ENCODE results near the gene ZMYM1.
"Not testable (repeated sequence)": the region's sequence is repeated elsewhere in the genome, so short reads cannot be mapped to it uniquely, and the experiment has no call there.

Gene ZMYM1

DNA sequence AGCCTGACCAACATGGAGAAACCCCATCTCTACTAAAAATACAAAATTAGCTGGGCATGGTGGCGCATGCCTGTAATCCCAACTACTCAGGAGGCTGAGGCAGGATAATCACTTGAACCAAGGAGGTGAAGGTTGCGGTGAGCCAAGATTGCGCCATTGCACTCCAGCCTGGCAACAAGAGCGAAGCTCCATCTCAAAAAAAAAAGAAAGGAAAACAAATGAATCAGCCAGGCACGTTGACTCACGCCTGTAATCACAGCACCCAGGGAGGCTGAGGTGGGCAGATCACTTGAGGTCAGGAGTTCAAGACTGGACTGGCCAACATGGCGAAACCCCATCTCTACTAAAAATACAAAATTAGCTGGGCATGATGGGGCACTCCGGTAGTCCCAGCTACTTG, 2.8 kb upstream of the ZMYM1 start:
- DNase-seq = not testable (repeated sequence)

DNA sequence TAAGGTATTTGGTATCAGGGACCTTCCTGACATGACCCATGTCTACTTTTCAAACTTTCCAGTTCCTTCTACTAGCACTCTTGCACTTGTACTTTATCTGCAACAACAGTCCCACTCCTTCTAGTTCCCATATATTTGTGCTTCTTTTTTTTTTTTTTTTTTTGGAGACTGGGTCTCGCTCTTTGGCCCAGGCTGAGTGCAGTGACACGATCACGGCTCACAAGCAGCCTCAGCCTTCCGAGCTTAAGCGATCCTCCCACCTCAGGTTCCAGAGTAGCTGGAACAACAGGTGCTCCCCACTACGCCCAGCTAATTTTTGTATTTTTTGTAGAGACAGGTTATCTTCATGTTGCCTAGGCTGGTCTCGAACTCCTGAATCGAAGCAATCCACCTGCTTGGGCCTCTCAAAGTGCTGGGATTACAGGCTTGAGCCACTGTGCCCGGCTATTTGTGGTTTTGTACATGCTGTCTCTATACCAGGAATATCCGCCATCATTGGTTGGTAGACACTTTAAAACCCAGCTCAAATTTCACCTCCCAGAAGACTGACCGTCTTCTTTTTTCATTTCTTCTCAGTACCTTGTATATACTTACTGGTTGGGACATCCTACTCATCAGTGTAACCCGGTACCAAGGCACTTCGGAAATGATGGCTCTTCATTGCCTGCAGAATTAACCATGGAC, 1.1 kb downstream of the ZMYM1 start:
- DNase-seq = no peak

DNA sequence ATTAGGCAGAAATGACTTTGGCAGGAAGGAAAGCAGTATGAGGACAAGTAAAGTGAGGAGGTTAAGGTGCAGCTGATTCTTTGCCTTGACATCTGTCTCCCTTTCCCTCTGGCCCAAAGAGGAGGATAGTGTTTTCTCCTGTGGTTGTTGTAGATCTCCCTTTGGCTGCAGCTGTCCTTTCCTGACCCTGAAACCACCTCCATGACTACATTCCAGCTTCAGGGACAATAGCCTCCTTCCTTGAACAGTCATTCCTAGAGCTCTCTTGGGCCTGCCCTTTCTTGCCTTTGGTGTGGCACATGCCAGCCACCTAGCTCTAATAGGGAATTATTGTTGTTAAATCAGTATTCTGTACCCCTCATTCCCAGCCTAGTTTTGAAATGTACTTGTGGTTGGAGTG, 6.2 kb downstream of the ZMYM1 start:
- DNase-seq = no peak

DNA sequence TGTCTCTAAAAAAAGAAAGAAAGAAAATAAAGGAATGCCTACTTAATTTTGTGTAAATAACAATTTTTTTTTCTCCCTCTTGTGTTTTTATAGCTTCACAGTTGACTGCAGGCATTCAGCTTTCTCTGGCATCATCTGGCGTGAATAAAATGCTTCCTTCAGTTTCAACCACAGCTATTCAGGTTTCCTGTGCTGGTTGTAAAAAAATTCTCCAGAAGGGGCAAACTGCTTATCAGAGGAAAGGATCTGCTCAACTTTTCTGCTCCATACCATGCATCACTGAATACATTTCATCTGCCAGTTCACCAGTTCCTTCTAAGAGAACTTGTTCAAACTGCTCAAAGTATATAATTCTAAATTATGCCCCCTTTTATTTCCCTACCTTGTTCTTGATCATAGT, 18.0 kb downstream of the ZMYM1 start:
- DNase-seq = no peak

DNA sequence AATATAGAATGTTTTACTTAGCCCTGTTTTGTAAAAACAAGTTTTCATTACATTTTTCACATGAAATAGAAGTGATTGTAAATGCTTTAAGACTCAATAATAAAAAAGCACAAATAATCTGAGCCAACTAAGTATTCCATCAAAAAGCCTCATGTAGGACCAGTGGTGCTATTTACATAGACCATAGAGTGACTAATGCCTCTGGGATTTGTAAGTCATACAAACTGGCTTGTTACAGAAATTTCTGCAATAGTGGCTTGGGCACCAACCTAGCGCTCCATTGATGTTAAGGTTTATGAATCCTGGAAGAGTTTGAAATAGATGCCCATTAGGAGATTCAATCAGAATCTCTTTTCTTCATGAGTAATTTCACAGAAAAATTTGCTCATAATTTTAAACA, 31.9 kb downstream of the ZMYM1 start:
- DNase-seq = no peak

DNA sequence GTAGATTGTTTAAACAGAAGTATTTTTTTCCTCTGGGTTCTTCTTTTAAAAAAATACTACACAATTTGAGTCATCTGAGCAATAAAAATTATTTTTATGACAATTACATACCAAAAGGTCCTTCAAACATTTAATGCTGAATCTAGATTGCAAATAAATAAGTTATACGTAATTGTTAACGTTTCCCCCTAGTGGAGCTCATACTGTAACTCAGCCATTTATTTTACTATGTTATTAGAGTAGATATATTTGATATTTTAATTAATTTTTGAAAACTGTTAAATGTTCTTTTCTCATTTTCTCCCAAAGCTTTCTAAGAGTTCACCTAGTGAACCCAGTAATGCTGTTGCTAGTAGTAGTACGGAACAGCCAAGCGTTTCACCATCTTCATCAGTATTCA, 33.5 kb downstream of the ZMYM1 start:
- DNase-seq = no peak

DNA sequence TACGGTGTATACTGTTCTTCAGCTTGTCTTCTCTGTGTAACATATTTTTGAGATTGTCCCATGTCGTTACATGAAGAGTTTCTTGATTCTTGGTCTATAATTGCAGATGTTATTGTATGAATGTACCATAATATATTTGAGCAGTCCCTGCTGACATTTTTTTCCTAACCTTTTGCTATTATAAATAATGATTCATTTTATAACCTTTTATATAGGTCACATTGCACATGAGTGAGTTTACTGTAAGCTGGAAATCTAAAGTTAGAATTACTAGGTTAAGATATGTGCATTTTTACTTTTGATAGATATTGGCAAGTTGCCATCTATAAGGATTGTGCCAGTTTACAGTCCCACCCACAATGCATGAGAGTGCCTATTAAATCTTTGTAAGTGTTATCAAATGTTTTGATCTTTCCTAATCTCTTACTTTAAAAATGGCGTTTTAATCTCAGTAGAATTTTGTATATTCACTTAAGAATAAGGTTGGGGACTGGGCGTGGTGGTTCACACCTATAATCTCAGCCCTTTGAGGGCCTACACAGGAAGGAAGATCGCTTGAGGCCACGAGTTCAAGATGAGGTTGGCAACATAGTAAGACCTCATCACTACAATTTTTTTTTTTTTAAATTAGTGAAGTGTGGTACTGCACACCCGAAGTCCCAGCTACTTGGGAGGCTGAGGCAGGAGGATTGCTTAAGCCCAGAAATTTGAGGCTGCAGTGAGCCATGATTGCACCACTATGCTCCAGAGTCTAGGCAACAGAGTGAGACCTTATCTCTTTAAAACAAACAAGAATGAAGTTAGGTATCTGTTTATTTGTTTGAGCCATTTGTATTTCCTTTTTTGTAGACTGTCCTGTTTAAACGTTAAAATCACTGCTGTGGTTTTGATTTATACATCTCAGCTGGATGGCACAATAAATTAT, 36.5 kb downstream of the ZMYM1 start:
- DNase-seq = no peak

DNA sequence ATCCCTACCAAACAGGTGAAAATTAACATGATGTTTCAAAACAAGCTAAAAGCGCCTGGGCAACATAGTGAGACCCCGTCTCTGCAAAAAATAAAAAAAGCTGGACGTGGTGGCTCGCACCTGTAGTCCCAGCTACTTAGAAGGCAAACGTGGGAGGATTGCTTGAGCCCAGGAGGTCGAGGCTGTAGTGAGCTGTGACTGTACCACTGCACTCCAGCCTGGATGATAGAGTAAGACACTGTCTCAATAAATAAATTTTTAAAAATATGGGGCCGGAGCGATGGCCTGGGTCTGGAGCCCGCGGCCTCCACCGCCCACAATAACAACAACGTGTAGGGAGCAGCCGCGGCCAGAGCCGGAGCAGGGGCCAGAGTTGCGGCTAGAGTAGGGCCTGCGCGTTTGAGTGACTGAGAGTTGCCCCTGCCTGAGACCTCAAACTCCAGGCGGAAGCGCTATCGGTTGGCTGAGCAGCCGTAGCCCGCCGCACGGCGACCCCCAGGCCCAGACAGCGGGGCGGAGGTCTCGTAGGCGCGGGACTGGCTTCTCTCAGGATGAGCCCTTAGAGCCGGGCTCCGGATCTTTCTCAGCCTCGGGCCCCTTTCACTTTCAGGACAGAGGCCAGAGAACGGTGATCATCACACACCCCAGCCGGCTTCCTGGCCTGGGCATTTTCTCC, 41.4 kb downstream of the ZMYM1 start:
- DNase-seq = no peak

DNA sequence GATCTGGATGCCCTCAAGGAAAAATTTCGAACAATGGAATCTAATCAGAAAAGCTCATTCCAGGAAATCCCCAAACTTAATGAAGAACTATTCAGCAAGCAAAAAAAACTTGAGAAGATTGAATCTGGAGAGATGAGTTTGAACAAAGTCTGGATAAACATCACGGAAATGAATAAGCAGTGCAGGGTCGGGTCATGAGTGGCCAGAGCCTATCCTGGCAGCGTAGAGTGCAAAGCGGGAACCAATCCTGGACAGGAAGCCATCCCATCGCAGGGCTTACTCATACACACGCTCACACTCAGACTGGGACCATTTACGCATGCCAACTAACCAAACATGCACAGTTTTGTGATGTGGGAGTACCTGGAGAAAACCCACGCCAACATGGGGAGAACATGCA, 43.1 kb downstream of the ZMYM1 start:
- DNase-seq = no peak

DNA sequence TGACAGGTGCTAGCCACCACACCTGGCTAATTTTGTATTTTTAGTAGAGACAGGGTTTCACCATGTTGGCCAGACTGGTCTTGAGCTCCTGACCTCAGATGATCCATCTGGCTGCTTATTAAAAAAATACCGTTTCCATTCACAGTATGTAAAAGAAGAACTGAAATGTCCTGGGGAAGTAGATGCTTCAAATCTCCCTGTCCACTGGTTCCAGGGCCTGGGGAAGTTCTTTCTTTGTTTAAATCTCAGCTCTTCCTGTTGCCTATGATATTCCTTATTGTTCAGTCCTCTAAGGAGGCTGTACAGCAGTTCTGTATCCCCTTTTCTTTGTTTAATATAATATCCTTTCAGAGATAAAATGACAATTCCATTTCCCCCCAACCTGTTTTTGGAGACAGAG, 47.4 kb downstream of the ZMYM1 start:
- no peak for DNase-seq

DNA sequence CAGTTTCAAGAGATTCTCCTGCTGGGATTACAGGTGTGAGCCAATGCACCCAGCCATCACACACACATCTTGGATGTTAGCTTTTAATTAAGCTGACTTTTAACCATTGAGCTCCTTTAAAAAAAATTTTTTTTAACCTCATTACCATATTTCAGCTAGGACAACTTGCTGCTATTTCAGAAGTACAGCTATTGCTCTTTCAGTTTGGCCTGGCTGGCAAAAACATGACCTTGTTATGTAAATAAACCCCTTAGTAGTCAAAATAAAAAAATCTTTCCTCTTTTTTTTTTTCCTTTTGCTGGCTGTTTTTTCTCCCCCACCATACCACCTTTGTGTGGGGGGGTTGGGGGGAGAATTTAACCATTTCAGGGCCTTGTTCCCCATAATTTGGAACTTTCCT, 49.9 kb downstream of the ZMYM1 start:
- DNase-seq = no peak

DNA sequence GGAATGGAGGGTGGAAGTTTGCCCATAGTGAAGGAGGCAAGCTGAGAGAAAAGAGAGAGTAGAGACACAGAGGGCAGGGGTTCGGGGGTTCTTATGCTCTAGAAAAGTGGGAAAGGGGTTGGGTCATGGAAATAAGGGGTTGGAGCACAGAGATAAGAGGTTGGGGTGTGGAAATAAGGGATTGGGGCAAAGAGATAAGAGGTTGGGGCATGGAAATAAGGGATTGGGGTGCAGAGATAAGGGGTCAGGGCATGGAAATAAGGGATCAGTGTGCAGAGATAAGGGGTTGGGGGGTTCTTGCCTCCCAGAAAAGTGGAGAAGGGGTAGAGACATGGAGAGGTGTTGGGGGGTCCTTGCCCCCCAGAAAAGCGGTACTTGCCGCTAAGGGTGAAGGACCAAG, 57.6 kb downstream of the ZMYM1 start:
- no peak for DNase-seq

DNA sequence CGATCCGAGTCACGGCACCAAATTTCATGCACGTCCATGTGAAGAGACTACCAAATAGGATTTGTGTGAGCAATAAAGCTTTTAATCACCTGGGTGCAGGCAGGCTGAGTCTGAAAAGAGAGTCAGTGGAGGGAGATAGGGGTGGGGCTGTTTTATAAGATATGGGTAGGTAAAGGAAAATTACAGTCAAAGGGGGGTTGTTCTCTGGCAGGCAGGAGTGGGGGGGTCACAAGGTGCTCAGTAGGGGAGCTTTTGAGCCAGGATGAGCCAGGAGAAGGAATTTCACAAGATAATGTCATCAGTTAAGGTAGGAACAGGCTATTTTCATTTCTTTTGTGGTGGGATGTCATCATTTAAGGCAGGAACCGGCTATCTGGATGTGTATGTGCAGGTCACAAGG, 58.4 kb downstream of the ZMYM1 start:
- not testable (repeated sequence) for DNase-seq

DNA sequence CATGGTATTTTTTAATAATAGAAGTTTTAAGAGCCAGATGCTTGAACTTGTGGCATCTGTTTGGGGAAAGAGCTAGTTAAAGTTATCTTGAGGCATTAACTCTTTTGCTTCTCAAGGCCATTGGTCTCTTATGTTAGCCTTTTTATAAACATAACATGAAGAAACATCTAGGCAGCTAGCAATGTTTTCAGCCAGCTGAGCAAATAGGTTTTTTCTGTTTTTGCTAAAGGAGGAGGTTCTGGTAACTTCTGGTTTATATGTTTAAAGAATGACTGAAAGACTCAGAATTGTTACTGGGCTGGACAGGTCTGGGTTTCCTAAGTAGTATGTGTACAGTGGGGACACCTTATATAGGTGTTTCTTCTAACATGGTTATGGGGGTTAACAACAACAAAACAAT, 63.1 kb downstream of the ZMYM1 start:
- not testable (repeated sequence) for DNase-seq

DNA sequence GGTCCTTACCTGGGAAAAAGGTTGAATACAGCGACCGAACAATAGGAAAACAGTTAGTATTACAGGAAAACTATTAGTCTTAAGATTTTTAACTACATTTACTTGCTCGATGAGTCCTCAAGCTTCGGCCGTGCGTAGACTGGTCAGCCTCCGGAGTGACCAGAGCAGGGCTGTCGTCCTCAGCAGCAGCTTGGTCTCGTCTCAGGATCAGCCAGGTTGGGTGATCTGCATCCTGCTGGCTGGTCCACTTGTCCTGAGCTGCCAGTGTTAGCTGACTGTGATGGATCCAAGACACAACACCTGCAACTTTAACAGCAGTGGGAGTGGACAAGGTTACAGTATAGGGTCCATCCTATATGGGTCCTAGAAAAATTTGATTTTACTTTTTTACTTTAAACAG, 63.5 kb downstream of the ZMYM1 start:
- not testable (repeated sequence) for DNase-seq

DNA sequence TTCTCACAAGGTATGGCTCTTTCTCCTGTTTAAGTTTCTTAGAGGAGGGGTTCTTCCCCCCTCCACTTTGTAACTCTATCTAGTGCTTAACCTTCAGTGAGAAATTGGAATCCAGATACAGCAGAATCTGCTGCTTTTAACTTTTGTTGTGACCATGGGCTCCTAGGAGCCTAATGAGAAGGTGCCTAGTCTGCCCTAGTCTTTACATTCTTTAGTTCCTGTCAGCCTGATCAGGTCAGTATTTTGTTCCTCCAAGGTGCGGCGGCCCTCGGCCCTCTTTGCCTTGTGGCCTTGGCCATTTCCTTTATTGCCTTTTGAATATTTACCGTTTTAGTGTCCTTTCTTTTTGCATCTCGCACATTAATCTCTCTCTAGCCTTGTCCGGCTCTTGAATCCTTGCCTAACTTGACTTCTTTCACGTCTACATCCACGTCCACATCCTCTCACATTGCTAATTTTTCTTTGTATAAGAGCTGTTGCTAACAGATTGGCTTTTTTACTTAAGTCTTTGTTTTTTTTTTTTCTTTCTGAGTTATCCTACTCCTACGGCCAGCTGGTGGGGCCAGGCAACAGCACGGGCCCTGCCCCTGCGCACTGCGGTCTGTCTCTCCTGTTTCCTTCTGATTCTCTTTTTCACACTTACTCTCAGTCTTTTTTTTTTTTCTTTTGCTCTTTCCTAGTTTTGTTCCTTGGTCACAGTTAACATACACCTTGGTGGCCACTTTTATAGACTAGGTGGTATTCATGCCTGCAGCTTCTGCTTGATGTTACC, 64.7 kb downstream of the ZMYM1 start:
- DNase-seq = no peak

DNA sequence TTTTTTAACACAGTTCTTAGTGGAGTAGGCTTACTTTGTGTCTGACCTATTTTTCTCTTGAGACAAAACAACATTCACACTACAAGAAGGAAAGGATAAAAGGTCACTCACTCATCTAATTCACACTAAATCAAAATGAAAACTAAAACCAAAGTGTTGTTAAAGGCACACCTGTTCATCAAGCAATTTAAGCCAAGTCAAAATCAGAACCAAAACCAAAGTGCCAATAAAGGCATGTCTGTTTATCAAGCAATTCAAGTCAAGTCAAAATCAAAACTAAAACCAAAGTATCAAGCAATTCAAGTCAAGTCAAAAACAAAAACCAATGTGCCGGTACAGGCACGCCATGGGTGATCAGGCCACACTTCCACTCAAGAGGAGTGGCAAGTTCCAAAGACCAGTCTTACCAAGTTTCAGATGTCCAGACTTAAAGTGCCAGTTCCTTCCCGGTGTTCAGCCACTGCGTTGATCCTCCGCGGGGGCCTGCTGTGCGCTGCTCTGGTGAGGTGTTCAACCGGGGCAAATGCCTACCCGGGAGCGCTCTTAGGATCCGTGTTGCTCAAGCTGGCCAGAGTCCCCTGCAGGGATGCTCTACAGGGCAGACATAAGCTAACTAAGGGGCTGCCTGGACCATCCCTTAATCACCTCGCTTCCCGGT, 66.8 kb downstream of the ZMYM1 start:
- DNase-seq = not testable (repeated sequence)

DNA sequence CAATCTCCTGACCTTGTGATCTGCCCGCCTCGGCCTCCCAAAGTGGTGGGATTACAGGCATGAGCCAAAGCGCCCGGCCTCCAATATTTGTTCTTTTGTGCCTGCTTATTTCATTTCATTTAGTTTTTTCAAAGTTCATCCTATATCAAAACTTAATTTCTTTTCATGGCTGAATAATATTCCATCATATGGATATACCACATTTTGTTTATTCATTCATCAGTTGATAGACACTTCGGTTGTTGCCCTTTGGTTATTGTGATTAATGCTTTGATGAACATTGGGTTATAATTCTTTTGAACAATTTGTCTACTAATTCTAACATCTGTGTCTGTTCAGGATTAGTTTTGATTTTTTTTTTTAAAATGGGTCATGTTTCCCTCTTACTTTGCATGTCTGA, 72.0 kb downstream of the ZMYM1 start:
- no peak for DNase-seq

DNA sequence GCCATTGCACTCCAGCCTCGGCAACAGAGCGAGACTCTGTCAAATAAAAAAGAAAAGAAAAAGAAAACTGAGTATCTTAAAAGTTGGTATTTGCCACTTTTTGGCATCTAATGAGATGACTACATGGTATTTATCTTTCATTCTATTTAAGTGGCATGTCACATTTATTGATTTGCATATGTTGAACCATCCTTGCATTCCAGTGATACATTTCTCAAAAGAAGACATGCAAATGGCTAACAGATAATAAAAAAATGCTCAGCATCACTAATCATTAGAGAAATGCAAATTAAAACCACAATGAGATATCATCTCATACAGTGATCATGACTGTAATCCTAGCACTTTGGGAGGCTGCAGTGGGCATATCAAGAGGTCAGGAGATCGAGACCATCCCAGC, 85.7 kb downstream of the ZMYM1 start:
- DNase-seq = no peak

Data from effector CD4-positive, alpha-beta T cell (primary cell).